ENCODE measurements around the gene RASD2. TPM values are rescaled to one million over a fixed set of nuclear protein-coding genes. Genes with fewer than 3 reads are reported as not detected.

Gene RASD2
- total RNA-seq, 1 donor from 2014 or later, result not detected

DNA sequence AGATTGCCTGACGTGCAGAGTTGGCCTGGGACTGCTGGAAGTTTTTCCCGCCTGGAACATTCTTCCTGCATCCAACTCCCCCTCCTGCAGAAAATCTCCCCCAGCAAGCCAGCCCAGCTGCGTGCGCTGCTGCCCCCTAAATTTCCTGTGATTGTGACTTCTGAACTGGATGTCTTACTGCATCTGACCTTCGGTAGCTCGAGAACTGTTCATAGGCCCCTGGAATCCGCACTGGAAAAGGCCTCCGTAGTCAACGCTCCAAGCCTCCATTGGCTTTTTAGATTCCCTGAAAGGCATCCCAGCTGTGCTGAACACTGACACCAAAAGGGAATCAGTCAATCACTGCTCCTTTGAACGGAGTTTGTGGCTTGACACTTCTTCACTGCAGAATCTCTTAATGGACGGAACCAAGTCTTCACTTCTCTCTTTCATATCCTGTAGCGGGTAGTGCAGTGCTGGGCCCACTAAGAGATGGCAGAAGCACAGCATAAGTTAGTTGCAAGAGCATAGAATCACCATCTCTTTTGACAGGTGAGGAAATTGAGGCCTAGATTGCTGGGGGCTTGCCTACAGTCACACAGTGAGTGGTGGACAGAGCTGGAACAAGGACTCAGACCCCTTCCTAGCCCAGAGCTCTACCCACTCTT, 14.2 kb upstream of the RASD2 start:
- H3K27me3 Mint-ChIP-seq (ENCODE audit: low read depth), result peaks cover 13% of the 10 kb centered on the region
- no peak overlapping the region for H3K27ac Mint-ChIP-seq (ENCODE audit: unreplicated experiment)
- DNase-seq (ENCODE audit: low read depth, low spot score), result no peak
- H3K4me3 Mint-ChIP-seq, result no peak overlapping the region
- H3K4me1 Mint-ChIP-seq, result peaks cover 4% of the 10 kb centered on the region
- H3K9me3 Mint-ChIP-seq, result no peaks in the 10 kb centered on the region
- no peaks in the 10 kb centered on the region for H3K36me3 Mint-ChIP-seq (ENCODE audit: low read depth)
- TF ChIP-seq, protein P1, sequence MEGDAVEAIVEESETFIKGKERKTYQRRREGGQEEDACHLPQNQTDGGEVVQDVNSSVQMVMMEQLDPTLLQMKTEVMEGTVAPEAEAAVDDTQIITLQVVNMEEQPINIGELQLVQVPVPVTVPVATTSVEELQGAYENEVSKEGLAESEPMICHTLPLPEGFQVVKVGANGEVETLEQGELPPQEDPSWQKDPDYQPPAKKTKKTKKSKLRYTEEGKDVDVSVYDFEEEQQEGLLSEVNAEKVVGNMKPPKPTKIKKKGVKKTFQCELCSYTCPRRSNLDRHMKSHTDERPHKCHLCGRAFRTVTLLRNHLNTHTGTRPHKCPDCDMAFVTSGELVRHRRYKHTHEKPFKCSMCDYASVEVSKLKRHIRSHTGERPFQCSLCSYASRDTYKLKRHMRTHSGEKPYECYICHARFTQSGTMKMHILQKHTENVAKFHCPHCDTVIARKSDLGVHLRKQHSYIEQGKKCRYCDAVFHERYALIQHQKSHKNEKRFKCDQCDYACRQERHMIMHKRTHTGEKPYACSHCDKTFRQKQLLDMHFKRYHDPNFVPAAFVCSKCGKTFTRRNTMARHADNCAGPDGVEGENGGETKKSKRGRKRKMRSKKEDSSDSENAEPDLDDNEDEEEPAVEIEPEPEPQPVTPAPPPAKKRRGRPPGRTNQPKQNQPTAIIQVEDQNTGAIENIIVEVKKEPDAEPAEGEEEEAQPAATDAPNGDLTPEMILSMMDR (conservative IDR thresholded peaks at IDR 0.05), result no peak

DNA sequence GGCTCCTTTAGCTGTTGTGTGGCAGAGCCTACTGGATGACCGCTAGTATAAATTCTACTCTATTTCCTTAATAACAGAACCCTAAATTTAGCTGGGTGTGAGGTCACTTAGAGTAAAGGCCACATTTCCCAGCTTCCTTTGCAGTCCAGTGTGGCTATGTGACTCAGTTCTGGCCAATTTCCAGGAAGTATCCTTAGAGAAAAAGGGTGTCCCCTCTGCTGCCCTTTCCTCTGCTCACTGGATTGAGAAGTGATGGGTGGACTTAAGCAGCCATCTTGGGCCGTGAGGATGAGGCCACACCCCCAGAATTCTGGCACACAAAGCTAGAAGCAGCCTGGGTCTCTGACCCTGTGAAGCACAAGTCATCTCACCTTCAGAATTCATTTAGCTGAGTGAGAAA, 11.7 kb upstream of the RASD2 start:
- H3K4me3 Mint-ChIP-seq, result no peak overlapping the region
- no peaks in the 10 kb centered on the region for H3K27me3 Mint-ChIP-seq (ENCODE audit: low read depth)
- H3K4me1 Mint-ChIP-seq, result peaks cover 4% of the 10 kb centered on the region
- TF ChIP-seq, protein P1 (conservative IDR thresholded peaks at IDR 0.05), result no peak
- no peaks in the 10 kb centered on the region for H3K36me3 Mint-ChIP-seq (ENCODE audit: low read depth)
- no peak overlapping the region for H3K27ac Mint-ChIP-seq (ENCODE audit: unreplicated experiment)
- no peaks in the 10 kb centered on the region for H3K9me3 Mint-ChIP-seq
- DNase-seq (ENCODE audit: low read depth, low spot score), result no peak

- no peaks in the 10 kb centered on the region for H3K9me3 Mint-ChIP-seq
- H3K4me1 Mint-ChIP-seq, result peaks cover 4% of the 10 kb centered on the region
- TF ChIP-seq, protein P1 (conservative IDR thresholded peaks at IDR 0.05), result no peak
- H3K36me3 Mint-ChIP-seq (ENCODE audit: low read depth), result no peaks in the 10 kb centered on the region
- DNase-seq (ENCODE audit: low read depth, low spot score), result no peak
- H3K27me3 Mint-ChIP-seq (ENCODE audit: low read depth), result peaks cover 13% of the 10 kb centered on the region
- no peak overlapping the region for H3K4me3 Mint-ChIP-seq
- no peak overlapping the region for H3K27ac Mint-ChIP-seq (ENCODE audit: unreplicated experiment)
Measured at GRCh38 chr22:35530700-35531099, 9.9 kb upstream of the RASD2 start.

GRCh38 chr22:35531202-35531601, 9.4 kb upstream of the RASD2 start:
- Mint-ChIP-seq H3K4me1 (peaks cover 4% of the 10 kb centered on the region), H3K27ac (ENCODE audit: unreplicated experiment) (no peak overlapping the region), H3K9me3 (no peaks in the 10 kb centered on the region), H3K27me3 (ENCODE audit: low read depth) (peaks cover 13% of the 10 kb centered on the region), H3K4me3 (no peak overlapping the region), H3K36me3 (ENCODE audit: low read depth) (no peaks in the 10 kb centered on the region)
- TF ChIP-seq, protein P1 (conservative IDR thresholded peaks at IDR 0.05), result no peak
- DNase-seq (ENCODE audit: low read depth, low spot score), result no peak

DNA sequence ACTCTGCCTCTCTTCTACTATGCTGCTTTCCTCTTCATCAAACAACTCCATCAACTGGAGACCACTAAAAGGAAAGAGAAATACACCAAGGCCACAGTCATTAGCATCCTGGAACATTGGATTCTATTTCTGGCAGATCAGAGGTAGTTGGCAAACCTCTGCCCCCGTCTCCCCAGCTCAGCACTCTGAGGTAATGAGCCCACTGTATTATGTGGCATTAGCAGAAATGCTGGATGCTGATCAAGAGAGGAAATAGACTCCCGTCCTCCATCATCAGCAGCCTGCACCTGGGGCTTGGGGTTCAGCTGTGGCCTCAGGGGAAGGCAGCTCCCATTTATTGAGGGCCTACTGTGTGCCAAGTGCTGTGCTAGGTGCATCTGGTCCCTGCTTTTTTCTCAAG, 9.0 kb upstream of the RASD2 start:
- Mint-ChIP-seq H3K4me3 (no peak overlapping the region), H3K27ac (ENCODE audit: unreplicated experiment) (no peak overlapping the region), H3K36me3 (ENCODE audit: low read depth) (no peaks in the 10 kb centered on the region), H3K4me1 (no peaks in the 10 kb centered on the region), H3K27me3 (ENCODE audit: low read depth) (peaks cover 13% of the 10 kb centered on the region), H3K9me3 (no peaks in the 10 kb centered on the region)
- TF ChIP-seq, protein P1 (conservative IDR thresholded peaks at IDR 0.05), result no peak
- no peak for DNase-seq (ENCODE audit: low read depth, low spot score)

Data from neural crest cell (in vitro differentiated cells).